LNCAP (cell line): ENCODE results near the gene PIP4K2B.

Experiments
- CTCF ChIP-seq: fragments of 450-650 bp; IDR thresholded peaks from 2 replicates; pipeline ENCODE4 v1.5.1; 2017; ENCODE audit warnings: mild to moderate bottlenecking

The PIP4K2B gene

GRCh38 chr17:38789185-38789584 is 10.2 kb downstream of the PIP4K2B start:
- no peak for TF ChIP-seq CTCF

GRCh38 chr17:38786372-38786771 is 13.0 kb downstream of the PIP4K2B start:
- TF ChIP-seq CTCF, result no peak

GRCh38 chr17:38783227-38783626 is 16.1 kb downstream of the PIP4K2B start:
- TF ChIP-seq CTCF, result no peak

GRCh38 chr17:38779965-38780752 is 19.2 kb downstream of the PIP4K2B start:
- TF ChIP-seq CTCF, result no peak

- no peak for TF ChIP-seq CTCF
Measured at GRCh38 chr17:38777641-38778250, 21.6 kb downstream of the PIP4K2B start.

GRCh38 chr17:38773258-38773657 is 26.1 kb downstream of the PIP4K2B start:
- TF ChIP-seq CTCF, result no peak

- TF ChIP-seq CTCF, result no peak
Measured at GRCh38 chr17:38768417-38768816, 30.9 kb downstream of the PIP4K2B start.
